ENCODE data around the gene METTL2B.
"Not testable (repeated sequence)": the region's sequence is repeated elsewhere in the genome, so short reads cannot be mapped to it uniquely, and the experiment has no call there.

METTL2B gene

DNA sequence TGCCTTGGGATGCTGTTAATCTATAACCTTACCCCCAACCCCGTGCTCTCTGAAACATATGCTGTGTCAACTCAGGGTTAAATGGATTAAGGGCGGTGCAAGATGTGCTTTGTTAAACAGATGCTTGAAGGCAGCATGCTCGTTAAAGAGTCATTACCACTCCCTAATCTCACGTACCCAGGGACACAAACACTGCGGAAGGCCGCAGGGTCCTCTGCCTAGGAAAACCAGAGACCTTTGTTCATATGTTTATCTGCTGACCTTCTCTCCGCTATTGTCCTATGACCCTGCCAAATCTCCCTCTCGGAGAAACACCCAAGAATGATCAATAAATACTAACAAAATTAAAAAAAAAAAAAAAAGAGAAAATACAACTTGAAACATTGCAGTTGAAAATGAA, 12.6 kb upstream of the METTL2B start:
- DNase-seq, H3K4me3 Mint-ChIP-seq, H3K27me3 Mint-ChIP-seq, H3K9me3 Mint-ChIP-seq, ATAC-seq, H3K27ac Mint-ChIP-seq: not testable (repeated sequence)
- Mint-ChIP-seq H3K4me1 (peaks cover 13% of the 10 kb centered on the region), H3K36me3 (ENCODE audit: low read depth) (peaks cover 26% of the 10 kb centered on the region)

DNA sequence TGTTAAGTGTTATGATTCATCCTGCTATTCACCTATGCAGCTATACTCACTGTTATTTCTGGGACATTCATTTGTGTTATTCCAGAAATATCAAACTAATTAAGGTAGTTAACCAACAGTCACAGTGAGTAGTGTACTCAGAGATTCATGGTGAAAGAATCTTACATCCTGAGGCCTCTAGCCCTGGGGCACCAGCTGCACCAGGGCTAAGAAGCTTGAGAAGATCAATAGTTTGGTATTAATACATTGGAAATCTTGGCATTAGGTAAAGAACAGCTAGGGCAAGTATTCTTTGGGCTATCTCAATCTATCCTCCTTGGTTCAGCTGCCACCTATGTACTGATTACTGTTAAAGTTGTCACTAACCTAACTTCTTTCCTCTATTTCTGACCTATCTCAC, 9.7 kb upstream of the METTL2B start:
- not testable (repeated sequence) for H3K9me3 Mint-ChIP-seq, H3K4me3 Mint-ChIP-seq, H3K27me3 Mint-ChIP-seq, ATAC-seq, DNase-seq, H3K4me1 Mint-ChIP-seq
- H3K36me3 Mint-ChIP-seq (ENCODE audit: low read depth): peaks cover 18% of the 10 kb centered on the region
- H3K27ac Mint-ChIP-seq: peak overlapping the region; percentile 29

DNA sequence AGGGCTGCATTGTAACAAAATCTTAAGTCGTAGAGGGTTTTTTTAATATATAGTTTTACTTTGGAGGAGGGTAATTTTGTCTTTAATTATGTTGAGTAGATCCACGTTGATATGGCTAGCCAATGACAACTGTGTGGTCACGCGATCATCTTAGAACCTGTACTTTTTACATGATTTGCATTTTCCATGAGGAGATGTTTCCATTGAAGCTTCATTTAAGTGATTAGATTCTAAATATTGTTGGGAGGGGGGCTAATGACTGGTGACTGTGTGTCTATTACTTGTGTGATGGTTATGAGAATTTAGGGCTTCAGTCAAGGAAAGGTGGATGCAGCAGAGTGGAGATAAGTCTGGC, 765 bp downstream of the METTL2B start:
- DNase-seq, H3K9me3 Mint-ChIP-seq, H3K27me3 Mint-ChIP-seq: not testable (repeated sequence)
- H3K27ac Mint-ChIP-seq: peak overlapping the region; percentile 94
- peaks cover 41% of the 10 kb centered on the region for H3K4me1 Mint-ChIP-seq
- H3K4me3 Mint-ChIP-seq: peak overlapping the region; percentile 98
- peaks cover 30% of the 10 kb centered on the region for H3K36me3 Mint-ChIP-seq (ENCODE audit: low read depth)
- peak; percentile 23 for ATAC-seq

DNA sequence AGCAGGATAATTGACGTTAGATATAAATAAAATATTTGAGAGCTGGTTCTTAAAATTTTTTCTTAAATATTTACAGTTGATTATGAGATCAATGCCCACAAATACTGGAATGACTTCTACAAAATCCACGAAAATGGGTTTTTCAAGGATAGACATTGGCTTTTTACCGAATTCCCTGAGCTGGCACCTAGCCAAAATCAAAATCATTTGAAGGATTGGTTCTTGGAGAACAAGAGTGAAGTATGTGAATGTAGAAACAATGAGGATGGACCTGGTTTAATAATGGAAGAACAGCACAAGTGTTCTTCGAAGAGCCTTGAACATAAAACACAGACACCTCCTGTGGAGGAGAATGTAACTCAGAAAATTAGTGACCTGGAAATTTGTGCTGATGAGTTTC, 2.5 kb downstream of the METTL2B start:
- H3K9me3 Mint-ChIP-seq, ATAC-seq, DNase-seq, H3K27ac Mint-ChIP-seq, H3K27me3 Mint-ChIP-seq: not testable (repeated sequence)
- Mint-ChIP-seq H3K4me1 (peaks cover 41% of the 10 kb centered on the region), H3K36me3 (ENCODE audit: low read depth) (peaks cover 34% of the 10 kb centered on the region), H3K4me3 (peak overlapping the region; percentile 17)

DNA sequence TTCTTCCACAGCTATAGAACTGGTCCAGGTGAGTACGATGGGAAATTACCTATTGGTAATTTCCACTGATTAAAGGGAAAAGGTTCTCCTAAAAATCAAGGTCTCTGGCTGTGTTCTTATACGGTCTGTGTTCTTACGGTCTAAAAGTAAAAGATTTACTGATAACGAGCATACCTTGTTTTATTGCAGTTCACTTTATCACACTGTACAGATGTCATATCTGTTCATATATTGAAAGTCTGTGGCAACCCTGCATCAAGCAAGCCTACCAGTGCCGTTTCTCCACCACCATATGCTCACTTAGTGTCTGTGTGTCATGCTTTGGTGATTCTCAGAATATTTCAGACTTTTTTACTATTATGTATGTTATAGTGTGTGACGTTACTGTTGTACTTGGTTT, 11.6 kb downstream of the METTL2B start:
- not testable (repeated sequence) for H3K4me1 Mint-ChIP-seq

DNA sequence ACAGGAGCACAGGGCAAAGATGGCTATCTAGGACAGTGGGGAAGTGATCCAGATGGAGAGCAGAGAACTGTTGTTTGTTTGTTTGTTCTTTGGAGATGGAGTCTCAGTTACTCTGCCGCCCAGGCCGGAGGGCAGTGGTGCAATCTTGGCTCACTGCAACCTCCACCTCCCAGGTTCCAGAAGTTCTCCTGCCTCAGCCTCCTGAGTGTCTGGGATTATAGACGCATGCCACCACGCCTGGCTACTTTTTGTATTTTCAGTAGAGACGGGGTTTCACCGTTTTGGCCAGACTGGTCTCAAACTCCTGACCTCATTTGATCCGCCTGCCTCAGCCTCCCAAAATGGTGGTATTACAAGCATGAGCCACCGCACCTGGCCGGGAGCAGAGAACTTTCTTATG, 20.9 kb downstream of the METTL2B start:
- Mint-ChIP-seq H3K36me3 (ENCODE audit: low read depth) (peaks cover 40% of the 10 kb centered on the region), H3K9me3 (no peaks in the 10 kb centered on the region), H3K4me1 (no peaks in the 10 kb centered on the region), H3K4me3 (no peak overlapping the region), H3K27me3 (no peaks in the 10 kb centered on the region), H3K27ac (no peak overlapping the region)
- DNase-seq (no peak), ATAC-seq (no peak)

More for the DNA sequence above, 11.6 kb downstream of the METTL2B start:
- H3K27me3 Mint-ChIP-seq, DNase-seq, H3K27ac Mint-ChIP-seq, H3K9me3 Mint-ChIP-seq, ATAC-seq, H3K4me3 Mint-ChIP-seq: not testable (repeated sequence)
- peaks cover 33% of the 10 kb centered on the region for H3K36me3 Mint-ChIP-seq (ENCODE audit: low read depth)

DNA sequence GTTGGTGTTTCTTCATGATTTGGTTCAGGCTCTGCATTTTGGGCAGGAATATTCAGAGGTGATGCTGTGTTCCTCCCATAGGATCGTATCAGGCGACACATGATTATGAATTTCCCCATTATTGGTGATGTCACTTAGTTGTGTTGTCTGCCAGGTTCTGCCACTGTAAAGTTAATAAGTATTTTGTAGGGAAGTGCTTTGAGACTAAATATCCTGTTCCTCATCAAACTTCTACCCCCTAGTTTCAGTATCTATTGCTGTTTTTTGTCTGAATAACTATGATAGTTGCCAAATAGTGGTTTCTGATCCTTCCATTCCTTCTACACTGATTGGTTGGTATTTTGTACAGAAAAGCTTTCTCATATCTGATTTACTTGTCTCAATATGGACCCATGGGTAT, 28.9 kb downstream of the METTL2B start:
- not testable (repeated sequence) for H3K9me3 Mint-ChIP-seq, DNase-seq, H3K4me3 Mint-ChIP-seq, H3K27me3 Mint-ChIP-seq, H3K27ac Mint-ChIP-seq, ATAC-seq
- peaks cover 22% of the 10 kb centered on the region for H3K36me3 Mint-ChIP-seq (ENCODE audit: low read depth)
- peaks cover 16% of the 10 kb centered on the region for H3K4me1 Mint-ChIP-seq

DNA sequence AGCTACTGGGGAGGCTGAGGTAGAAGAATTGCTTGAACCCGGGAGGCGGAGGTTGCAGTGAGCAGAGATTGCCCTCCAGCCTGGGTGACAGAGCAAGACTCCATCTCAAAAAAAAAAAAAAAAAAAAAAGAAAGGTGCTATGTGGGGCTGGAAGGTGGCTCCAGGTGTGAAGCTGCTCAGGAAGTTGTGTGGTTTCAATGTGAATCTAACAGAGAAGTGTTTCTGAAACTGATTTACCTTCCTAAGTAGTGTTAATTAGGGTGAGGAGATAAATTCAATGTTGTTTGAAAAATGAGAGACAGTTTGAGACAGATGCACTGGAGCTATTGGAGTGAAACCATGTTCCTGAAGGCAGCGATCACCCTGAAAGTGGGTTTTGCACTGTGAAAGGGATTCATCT, 30.3 kb downstream of the METTL2B start:
- not testable (repeated sequence) for H3K27me3 Mint-ChIP-seq, ATAC-seq, H3K4me3 Mint-ChIP-seq, DNase-seq, H3K27ac Mint-ChIP-seq, H3K9me3 Mint-ChIP-seq
- Mint-ChIP-seq H3K4me1 (peaks cover 16% of the 10 kb centered on the region), H3K36me3 (ENCODE audit: low read depth) (peaks cover 10% of the 10 kb centered on the region)

DNA sequence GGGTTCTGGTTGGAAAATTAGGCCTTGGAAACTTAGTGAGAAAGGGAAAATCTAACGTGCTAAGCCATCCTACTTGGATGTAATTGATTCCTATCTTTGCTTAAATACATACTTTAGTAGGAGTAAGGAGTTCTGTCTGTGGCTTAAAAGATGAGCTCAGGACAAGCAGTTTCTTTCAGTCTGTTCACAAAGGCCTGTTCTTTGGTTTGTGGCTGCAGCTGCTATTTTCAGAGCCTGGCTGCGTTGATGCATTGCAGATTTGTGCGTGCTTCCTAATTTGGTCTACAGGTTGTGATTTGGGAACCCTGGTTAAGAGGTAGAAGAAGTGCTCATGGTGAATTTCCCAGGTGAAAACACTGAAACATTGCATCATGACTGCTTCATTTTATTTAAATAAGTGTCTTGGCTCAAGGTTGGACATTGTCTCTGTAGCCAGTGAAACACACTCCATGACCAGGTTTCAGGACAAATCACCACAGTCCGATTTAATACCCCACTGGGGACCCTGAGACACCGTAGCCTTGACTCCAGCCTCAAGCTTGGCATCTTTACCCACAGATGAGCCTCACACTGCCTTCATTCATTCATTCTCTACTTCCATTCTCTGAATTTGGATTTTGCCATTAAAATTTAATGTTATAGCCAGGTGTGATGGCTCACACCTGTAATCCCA, 30.9 kb downstream of the METTL2B start:
- not testable (repeated sequence) for H3K27me3 Mint-ChIP-seq; H3K36me3 Mint-ChIP-seq (ENCODE audit: low read depth); ATAC-seq; DNase-seq; H3K4me3 Mint-ChIP-seq; H3K9me3 Mint-ChIP-seq; H3K27ac Mint-ChIP-seq
- H3K4me1 Mint-ChIP-seq: peaks cover 16% of the 10 kb centered on the region

DNA sequence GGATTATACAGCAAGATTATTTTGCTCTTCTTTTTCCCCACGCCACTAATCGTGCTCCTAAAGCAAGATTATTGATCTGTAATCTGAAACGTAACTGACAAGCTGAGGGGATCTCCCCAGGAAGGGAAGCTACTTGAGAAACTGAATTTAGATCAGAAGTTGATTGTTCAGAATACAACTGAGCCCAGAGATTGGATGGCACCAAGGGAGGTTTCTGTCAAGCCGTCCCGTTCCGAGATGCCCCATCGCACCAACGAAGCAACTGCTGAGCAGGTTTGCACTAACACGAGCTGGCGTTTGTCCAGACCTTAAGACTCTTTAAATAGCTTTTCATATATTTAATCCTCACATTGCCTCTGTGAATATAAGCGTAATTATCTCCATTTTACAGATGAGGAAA, 35.1 kb downstream of the METTL2B start:
- not testable (repeated sequence) for H3K4me1 Mint-ChIP-seq; DNase-seq; H3K4me3 Mint-ChIP-seq; H3K27ac Mint-ChIP-seq; H3K27me3 Mint-ChIP-seq; H3K36me3 Mint-ChIP-seq (ENCODE audit: low read depth); H3K9me3 Mint-ChIP-seq; ATAC-seq

DNA sequence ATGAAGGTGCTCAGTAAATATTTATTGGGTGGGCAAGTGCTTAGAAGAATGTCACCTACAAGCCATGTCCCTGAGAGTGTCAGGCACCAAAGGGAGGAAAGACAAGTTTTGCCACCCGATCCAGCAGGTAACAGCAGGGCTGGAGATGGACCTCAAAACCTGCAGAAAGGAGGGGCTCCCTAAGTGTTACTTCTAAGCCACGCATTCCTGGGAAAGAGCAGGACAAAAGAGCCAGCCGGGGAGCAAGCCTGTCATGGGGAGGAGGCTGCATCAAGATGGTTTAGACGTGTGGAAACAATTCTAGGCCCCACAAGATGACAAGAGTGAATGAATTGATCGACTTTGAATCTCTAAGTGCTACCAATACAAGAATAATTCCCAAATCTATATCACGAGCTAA, 38.7 kb downstream of the METTL2B start:
- H3K36me3 Mint-ChIP-seq (ENCODE audit: low read depth); DNase-seq; ATAC-seq; H3K4me1 Mint-ChIP-seq; H3K27ac Mint-ChIP-seq; H3K4me3 Mint-ChIP-seq; H3K27me3 Mint-ChIP-seq; H3K9me3 Mint-ChIP-seq: not testable (repeated sequence)

DNA sequence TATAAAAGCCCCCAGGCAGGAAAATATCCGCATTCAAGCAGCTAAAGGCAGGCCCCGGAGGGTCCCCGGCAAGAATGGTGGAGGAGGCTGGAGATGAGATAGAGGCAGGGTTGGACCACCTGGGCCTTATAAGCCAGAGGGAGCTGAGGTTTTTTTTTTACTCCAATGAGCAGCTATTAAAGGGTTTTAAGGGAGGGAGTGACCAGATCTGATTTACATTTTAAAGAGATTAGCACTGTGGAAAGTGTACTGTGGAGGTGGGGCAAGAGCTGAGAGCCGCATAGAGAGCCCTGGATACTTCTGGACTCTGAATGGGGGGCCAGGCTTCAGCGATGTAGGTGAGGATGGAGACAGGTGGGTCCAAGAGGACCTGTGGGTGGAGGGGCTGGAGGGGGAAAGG, 40.5 kb downstream of the METTL2B start:
- not testable (repeated sequence) for H3K4me3 Mint-ChIP-seq; H3K27ac Mint-ChIP-seq; H3K9me3 Mint-ChIP-seq; H3K36me3 Mint-ChIP-seq (ENCODE audit: low read depth); DNase-seq; H3K4me1 Mint-ChIP-seq; H3K27me3 Mint-ChIP-seq; ATAC-seq

DNA sequence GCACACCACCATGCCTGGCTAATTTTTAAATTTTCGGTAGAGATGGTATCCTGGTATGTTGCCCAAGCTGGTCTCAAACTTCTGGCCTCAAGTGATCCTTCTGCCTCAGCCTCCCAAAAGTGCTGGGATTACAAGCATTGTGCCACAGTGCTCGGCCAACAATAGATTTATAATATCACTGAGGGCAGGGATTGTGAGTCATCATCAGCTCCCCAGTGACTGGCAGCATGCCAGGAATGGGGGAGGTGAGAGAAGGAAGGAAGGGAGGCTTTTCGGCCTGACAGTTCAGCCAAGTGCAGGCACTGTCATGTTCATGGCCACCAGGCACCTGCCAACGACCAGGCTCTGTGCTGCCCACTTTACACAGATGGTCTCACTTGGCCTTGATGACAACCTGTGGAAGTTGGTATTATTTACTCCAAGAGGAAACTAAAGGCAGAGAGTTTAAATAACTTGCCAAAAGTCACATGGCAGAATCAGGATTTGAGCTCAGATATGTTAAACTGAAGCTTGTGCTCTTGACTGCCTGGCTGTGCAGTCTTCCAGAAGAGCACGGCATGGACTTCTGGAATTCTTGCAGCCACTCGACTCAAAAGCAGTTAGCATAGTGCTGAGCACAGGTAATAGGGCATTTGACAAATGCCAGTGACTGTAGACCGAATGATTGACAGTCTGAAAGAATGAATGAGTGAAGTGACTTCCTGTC, 46.8 kb downstream of the METTL2B start:
- H3K9me3 Mint-ChIP-seq; H3K4me1 Mint-ChIP-seq; H3K36me3 Mint-ChIP-seq (ENCODE audit: low read depth); H3K27ac Mint-ChIP-seq; H3K27me3 Mint-ChIP-seq; H3K4me3 Mint-ChIP-seq: not testable (repeated sequence)
- ATAC-seq (peak; percentile 85), DNase-seq (peak; percentile 80)

DNA sequence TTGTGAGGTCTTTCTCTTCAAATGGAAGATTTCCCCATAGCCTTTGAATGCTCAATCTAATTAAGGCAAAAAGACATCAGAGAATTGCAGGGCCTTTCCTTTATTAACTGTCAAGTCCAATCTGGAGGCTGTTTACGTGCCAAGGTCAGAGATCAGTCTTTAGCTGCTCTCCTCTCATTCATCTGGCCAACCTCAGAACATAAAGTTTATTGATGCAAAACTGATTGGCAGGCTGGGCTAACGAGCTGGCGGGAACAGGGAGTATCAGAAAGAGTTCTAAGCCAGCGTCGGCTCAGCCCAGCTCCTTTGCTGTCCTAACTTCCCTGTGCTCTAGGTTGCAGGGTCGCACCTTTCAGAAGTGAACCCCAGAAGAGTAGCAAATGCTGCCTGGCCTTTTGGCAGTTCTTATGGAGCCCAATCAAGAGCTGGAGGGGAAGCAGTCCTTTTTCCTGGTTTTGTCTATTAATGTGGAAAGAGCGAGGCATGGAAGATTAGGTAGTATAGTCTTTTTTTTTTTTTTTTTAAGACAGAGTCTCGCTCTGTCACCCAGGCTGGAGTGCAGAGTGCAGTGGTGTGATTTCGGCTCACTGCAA, 47.5 kb downstream of the METTL2B start:
- not testable (repeated sequence) for H3K27ac Mint-ChIP-seq, ATAC-seq

DNA sequence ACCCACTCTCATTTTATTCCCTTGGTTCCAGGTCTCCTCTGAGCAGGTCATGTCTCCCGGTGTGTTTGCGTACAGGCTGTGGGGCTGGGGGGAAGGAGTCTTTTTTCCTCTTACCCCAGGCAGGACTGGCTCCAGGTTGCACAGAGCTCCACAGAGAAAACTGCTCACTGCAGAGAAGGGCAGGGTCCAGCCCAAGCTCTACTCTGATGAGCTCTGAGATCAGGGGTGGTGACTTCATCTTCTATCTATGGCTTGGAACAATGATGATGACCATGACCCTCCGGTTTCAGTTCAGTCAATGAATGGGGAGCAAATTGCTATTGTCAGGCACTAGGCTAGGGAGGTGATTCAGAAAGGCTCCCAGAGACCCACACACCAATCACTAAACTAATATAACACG, 49.0 kb downstream of the METTL2B start:
- not testable (repeated sequence) for H3K4me3 Mint-ChIP-seq; H3K36me3 Mint-ChIP-seq (ENCODE audit: low read depth); H3K27me3 Mint-ChIP-seq; H3K9me3 Mint-ChIP-seq; H3K27ac Mint-ChIP-seq; ATAC-seq; DNase-seq
- peaks cover 14% of the 10 kb centered on the region for H3K4me1 Mint-ChIP-seq

More for the DNA sequence above, 47.5 kb downstream of the METTL2B start:
- not testable (repeated sequence) for H3K27me3 Mint-ChIP-seq; H3K9me3 Mint-ChIP-seq; H3K36me3 Mint-ChIP-seq (ENCODE audit: low read depth); H3K4me3 Mint-ChIP-seq; DNase-seq; H3K4me1 Mint-ChIP-seq

Data from activated naive CD8-positive, alpha-beta T cell treated with anti-CD3 and anti-CD28 coated beads, Interleukin-2, amount 50 U/mL, for 24 hours (primary cell).